GM18861 (cell line): ENCODE results near the gene EFR3B.

Source experiments
- ATAC-seq: cut with Tn5 transposase; IDR thresholded peaks from one replicate; pipeline ENCODE4 v1.9.1; 2021; ENCODE audit not compliant: unreplicated experiment

The EFR3B gene

DNA sequence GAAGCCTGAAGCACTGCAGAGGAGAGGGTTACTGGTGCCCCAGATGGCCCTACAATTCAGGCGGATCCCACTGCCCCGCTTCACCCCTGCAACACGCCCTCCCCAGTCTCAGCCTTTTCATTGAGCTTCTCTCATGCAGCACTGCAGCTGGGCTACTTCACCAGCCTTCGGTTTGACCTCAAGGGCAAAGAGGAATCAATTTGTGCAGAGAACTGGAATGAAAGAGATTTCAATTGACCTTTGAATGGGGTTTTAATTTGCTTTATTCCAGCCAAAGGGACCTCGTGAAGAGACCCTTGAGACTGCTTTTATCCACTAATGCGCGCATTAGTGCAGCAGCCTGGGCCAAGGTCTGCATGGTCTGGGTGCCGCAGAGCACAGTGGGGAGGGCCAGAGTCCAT is 135.3 kb downstream of the EFR3B start:
- ATAC-seq = no peak

DNA sequence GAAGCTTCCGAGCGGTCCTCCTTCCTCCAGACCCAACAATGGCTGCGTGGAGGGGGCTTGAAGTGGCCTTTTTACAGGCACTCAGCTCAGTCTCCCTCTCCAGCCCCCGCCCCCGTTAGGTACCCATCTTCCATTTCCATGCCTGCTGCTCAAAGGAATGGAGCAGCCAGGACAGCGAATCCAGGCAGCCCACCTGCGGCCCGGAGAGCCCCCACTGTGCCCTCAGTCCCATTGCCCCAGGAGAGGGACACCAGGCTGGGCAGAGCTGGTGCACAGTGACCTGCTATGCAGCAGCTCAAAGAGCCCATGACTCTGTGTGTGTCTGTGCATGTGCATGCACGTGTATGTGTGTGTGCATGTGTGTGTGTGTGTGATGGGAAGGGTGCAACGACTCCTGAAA is 137.1 kb downstream of the EFR3B start:
- ATAC-seq = no peak

DNA sequence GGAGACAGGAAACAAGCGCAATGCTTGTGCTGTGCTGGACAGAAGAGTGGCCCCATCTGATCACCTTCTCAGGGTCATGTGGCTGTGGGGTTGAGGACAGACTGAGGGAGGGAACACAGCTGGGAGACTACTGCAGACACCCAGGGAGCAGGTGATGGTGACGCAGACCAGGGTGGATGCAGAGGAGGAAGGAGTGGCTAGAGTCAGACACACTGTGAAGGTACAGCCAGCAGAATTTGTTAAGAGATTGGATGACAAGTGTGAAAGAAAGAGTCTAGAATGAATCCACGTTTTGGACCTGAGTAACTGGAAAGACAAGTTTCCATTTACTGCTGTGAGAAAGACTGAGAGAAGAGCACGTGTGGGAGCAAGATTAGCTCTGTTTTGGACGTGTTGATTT is 142.4 kb downstream of the EFR3B start:
- no peak for ATAC-seq

DNA sequence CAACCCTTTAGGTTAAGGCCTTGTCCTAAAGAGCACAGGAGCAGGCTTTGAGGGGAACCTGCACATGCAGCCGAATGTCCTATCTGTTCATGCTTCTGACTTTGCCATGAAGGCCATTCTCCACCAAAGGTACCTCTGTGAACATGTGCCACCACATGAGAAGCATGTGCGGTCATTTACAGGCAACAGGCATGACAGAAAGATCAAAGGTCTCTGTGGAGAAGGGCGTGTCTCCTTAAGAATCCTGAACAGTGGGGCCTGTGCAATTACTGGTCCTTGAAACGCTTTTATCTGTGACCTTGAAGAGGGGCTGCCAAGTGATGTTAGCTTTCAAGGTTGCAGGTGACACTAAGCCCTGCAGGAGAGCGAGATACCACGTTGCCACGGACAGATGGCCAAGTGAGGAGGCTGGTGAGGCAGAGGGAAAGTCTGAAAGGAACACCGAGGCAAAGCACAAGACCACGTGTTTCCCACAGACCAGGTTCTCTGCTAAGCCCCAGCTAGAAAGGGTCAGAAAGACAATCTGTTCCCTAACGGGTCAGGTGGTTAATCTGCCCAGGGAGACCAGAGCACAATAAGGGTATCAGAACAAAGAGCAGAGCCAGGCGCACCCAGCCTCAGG is 146.0 kb downstream of the EFR3B start:
- ATAC-seq = no peak

DNA sequence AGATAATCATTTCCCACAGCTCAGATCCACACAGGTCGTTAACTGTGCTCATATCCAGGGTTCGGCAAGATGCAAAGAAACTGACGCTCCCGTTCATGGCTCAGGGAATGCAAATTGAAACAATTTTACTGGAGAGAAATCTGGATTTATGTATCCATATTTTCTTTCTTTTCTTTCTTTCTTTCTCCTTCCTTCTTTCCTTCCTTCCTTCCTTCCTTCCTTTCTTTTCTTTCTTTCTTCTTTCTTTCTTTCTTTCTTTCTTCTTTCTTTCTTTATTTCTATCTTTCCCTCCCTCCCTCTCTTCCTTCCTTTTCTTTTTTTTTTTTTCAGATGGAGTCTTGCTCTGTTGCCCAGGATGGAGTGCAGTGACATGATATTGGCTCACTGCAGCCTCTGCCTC is 146.5 kb downstream of the EFR3B start:
- no peak for ATAC-seq

DNA sequence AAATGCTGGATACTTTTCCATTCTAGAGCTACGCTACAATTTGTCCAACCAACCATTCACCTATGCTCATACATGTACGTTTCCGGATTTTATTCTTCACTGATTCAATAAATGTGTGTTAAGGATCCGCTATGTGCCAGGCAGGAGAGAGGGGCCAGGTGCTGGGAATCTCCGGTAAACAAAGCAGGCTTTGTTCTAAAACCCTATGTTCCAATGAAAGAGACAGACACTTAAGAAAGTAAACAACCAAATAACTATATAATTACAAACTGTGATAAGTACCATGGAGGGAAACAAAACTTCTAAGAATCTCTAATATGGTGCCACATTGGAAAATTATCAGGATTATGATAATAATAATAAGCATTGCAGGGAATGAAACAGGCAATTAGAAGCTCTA is 148.7 kb downstream of the EFR3B start:
- no peak for ATAC-seq

DNA sequence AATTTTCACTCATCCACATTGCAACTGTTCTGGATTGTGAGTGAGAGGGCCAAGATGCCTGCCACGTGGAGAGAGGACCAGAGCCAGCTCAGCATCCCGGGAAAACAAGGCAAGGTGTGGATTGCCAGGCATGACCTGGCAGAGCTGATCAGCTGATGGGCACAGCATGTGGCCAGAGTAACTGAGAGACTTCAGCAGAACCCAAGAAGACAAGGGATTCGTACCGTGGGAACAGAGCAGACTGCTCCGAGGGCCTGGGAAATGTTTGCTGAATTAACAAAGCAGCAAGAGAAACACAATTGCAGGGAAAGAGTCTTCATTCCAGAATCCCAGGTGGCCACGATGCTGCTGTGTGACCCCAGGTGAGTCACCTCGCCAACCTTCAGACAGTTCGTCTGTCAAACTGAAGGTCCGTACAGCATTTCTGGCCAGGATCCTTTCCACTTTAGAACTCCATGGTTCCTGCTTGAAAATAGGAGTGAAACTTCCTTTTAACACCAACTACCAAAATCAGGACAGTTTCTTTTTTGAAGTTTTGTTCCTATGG is 152.8 kb downstream of the EFR3B start:
- ATAC-seq = no peak

DNA sequence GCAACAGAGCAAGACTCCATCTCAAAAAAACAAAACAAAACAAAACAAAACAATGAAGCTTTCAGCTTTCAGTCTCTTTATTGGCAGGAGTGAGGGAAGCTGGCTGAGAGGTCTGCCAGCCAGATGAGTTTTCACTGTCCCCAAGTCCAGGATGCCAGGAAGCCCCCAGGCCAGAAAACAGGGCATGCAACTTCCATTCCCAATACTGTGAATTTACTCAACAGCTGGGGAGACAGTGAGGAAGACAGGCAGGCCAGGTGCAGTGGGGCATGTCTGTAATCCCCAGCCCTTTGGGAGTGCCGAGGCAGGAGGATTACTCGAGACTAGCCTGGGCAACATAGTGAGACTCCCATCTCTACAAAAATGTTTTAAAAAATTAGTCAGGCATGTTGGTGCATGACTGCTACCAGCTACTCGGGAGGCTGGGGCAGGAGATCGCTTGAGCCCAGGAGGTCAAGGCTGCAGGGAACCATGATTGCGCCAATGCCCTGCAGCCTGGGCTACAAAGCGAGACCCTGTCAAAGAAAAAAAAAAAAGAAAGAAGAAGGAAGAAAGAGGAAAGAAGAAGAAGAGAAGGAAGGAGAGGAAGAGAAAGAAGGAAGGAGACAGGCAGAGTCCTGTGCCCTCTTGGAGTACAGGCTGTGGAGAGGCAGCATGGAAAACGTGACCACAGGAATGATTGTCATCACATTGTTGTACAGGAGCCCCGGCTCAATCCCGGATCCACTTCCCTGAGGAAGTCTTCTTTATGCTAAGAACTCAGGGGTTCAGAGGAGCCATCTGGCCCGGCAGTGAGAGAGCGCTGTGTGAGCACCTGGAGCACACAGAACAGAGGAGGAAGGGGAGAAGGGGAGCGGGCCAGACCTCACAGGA is 155.7 kb downstream of the EFR3B start:
- ATAC-seq = no peak

DNA sequence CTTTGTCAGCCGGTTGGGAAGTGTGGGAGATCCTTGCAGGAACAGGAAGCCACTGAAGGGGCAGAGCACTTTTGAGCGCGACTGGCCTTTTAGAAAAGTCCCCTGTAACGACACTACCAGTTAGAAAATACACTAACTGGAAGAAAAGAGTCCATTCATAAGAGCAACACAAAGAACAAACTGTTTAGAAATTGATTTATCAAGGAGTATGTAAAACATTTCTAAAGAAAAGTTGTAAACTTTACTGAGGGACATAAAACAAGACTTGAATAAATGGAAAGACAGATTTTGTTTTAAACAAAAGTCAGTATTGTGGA is 156.3 kb downstream of the EFR3B start:
- no peak for ATAC-seq

DNA sequence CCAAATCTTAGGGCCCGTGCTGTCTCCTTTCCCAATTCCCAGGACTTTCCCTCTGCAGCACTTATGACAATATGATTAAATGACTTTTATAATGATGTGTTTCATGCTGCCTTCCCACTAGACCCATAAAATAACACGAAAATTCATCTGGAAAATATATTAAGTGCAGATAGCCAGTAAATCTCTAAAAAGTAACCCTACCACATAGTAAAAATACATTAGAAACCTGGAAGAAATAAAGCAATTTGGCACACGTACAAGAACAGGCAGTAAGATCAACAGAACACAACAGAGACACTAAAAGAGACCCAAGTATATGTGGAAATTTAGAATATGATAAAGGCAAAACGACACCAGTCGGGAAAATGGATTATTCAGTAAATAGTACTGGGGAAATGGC is 156.7 kb downstream of the EFR3B start:
- no peak for ATAC-seq

DNA sequence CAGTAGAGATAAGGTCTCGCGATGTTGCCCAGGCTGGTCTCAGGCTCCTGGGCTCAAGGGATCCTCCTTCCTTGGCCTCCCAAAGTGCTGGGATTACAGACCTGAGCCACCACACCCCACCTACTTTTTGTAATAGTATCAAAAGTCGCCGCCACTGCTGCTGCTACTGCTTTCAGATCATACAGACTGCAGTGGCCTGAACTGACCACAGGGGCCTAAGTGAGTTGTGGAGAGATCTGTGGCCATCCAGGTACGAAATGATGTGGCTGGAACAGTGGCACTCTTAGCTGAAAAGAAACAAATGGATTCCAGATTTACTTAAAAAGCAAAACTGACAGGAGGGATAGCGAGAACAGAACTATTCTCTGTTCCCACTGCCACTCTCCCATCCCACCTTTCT is 159.4 kb downstream of the EFR3B start:
- no peak for ATAC-seq

DNA sequence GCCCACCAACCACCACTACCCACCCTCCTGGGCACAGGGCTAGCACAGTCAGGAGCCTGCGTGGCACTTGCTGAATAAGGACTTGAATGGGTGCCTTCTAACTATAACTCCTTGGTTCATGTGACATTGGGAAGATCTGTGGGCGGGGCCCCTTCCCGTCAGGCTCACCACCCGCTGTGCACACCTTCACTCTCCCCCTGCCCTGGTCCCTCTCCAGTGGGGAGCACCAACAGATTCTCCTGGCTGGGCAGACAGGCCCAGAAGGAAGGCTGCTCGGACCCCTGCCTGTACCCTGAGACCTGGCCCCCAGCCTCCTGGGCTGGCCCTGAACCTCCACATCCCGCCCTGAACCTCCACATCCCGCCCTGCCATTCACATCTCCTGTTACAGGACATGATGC is 159.9 kb downstream of the EFR3B start:
- no peak for ATAC-seq

DNA sequence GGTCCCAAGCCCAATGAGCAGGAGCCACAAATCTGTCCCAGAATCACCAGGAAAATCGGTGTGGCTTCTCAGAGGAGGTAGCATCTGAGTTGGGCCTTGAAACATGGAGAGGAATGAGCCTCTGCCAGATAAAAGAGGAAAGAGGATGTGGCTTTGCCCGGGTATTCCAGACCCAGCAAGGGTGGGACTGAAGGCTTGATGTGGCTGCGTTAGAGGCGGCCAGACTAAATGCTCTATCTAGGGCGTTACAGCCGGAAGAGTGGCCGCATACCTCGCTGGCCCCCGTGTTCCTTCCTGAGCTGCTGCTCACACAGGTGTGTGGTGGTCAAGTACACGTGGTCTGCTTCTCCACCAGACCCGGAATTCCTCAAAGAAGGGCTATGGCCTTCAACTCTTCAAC is 160.4 kb downstream of the EFR3B start:
- ATAC-seq = no peak

DNA sequence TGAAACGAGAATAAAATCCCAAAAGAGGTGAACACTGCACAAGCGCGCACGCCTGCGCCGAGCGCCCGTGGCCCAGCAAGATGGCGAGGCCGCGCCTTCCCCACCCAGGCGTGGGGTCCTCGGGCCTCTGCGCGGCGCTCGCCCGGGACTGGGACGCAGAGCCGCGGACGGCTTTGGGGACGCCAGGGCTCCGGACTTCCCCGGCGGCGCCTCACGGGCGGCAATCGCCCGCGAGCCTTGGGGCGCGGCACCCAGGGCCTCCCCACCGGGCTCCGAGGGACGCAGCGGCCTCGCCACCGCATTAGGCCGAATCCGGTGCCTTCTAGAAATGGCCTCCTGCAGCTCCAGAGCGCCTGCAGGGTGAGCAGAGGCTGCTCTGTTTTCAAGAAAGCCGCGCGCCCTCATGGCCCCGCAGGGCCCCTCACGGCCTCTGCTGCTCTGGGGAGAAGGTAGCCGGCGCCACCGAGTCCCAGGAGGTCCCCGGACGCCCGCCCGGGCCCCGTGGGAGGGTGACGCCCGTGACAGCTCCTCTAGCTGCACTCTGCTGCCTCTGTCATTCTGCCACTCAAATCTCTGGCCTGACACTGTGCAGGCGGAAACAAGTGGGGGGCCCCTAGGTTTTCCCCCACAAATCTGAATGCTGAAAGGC is 162.4 kb downstream of the EFR3B start:
- ATAC-seq = no peak

DNA sequence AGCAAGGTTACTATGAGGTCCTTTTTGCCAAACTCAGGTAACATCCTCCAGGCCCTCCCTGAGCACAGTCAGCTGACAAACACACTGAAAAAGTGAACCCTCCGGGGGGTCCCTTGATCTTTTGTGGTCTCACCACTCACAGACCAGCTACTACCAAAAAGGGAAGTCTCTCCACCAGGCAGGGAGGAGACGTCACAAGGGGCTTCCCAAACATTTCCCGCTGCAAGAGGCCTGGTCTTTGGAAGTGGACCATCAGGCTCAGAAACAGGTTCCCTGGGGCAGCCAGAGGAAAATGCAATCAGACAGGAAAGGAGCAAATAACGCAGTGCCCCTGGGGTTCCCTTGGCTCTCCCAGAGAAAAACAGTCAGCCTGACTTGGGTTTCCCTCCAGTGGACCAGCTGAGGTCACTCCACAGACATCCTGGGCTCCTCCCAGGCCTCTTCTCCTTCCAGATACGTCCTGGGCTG is 165.2 kb downstream of the EFR3B start:
- no peak for ATAC-seq
